Measurements from ENCODE around the gene LIN9. TPM values are rescaled to one million over a fixed set of nuclear protein-coding genes. Genes with fewer than 3 reads are reported as not detected.

The LIN9 gene
- total RNA-seq, 2 experiments from 2014 or later: 10.2 to 11.3 TPM

DNA sequence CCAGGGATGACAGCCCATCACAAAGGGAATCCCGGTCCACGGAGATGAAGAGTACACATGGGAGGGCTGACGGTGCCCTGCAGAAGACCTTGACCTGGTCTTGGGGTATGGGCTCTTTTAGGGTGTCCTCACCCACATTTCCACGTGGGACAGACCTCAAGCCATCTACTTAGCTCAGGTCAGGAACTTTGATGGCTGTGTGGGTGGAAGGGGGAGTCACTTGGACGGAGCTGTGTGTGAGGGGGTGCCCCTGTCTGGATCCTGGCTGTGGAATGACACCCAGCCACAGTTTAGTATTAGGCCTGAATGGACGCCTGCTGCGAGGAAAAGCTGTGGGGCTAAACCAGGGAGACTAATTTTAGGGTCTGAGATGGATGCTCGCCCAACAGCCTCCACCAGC, 96.4 kb downstream of the LIN9 start:
- DNase-seq (no peak), ATAC-seq (no peak)
- H3K4me1 Mint-ChIP-seq (ENCODE audit: low read depth): no peaks in the 10 kb centered on the region
- H3K36me3 Mint-ChIP-seq (ENCODE audit: low read depth): no peaks in the 10 kb centered on the region
- H3K27ac Mint-ChIP-seq: no peak overlapping the region
- ChIA-PET CTCF (interaction anchor here (1.0 kb wide), 1 partner anchor 87 kb away, joined by 4 read pairs; no protein-coding TSS in a partner anchor), POLR2A (no interaction called here)
- H3K4me3 Mint-ChIP-seq: no peak overlapping the region
- TF ChIP-seq, protein P1, sequence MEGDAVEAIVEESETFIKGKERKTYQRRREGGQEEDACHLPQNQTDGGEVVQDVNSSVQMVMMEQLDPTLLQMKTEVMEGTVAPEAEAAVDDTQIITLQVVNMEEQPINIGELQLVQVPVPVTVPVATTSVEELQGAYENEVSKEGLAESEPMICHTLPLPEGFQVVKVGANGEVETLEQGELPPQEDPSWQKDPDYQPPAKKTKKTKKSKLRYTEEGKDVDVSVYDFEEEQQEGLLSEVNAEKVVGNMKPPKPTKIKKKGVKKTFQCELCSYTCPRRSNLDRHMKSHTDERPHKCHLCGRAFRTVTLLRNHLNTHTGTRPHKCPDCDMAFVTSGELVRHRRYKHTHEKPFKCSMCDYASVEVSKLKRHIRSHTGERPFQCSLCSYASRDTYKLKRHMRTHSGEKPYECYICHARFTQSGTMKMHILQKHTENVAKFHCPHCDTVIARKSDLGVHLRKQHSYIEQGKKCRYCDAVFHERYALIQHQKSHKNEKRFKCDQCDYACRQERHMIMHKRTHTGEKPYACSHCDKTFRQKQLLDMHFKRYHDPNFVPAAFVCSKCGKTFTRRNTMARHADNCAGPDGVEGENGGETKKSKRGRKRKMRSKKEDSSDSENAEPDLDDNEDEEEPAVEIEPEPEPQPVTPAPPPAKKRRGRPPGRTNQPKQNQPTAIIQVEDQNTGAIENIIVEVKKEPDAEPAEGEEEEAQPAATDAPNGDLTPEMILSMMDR (IDR thresholded peaks at IDR 0.05): no peak
- no peaks in the 10 kb centered on the region for H3K27me3 Mint-ChIP-seq
- no peaks in the 10 kb centered on the region for H3K9me3 Mint-ChIP-seq
- intact Hi-C loops (cut with micrococcal nuclease): no loop called here

DNA sequence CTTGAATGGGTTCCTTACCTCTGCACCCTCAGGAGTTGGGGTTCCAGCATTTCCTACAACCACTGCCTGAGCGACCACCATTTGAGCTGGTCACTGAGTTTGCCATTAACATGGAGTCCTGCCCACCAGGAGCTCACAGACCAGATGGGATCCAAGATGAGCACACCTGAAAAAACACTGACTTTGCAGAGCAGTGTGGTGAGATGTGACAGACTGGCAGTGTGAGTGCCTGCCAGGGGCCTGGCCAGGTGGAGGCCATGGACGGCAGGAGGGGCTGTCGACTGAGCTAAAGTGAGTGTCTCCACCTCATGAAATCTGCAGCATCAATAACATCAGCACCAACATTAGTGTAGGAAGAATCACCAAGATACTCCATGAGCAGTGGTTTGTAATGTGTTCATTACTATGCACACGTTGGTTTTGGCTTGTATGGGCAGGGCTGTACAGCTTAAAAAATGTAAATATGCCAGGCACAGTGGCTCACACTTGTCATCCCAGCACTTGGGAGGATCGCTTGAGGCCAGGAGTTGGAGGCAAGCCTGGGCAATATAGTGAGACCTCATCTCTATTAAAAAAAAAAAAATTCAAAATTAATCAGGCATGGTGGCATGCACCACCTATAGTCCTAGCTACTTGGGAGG, 97.7 kb downstream of the LIN9 start:
- TF ChIP-seq, protein P1 (IDR thresholded peaks at IDR 0.05): no peak
- ATAC-seq (no peak), DNase-seq (no peak)
- Mint-ChIP-seq H3K27me3 (no peaks in the 10 kb centered on the region), H3K27ac (no peak overlapping the region), H3K9me3 (no peaks in the 10 kb centered on the region), H3K36me3 (ENCODE audit: low read depth) (no peaks in the 10 kb centered on the region), H3K4me1 (ENCODE audit: low read depth) (no peaks in the 10 kb centered on the region), H3K4me3 (no peak overlapping the region)
- ChIA-PET CTCF (interaction anchor here (0.9 to 1.5 kb wide), 3 partner anchors 11 to 86 kb away, joined by 4 to 11 read pairs (median 5); no protein-coding TSS in a partner anchor), POLR2A (interaction anchor here (1.0 kb wide), 1 partner anchor 98 kb away, joined by 3 read pairs; the partner anchor contains the start of gene LIN9)
- intact Hi-C loops (cut with micrococcal nuclease): no loop called here

DNA sequence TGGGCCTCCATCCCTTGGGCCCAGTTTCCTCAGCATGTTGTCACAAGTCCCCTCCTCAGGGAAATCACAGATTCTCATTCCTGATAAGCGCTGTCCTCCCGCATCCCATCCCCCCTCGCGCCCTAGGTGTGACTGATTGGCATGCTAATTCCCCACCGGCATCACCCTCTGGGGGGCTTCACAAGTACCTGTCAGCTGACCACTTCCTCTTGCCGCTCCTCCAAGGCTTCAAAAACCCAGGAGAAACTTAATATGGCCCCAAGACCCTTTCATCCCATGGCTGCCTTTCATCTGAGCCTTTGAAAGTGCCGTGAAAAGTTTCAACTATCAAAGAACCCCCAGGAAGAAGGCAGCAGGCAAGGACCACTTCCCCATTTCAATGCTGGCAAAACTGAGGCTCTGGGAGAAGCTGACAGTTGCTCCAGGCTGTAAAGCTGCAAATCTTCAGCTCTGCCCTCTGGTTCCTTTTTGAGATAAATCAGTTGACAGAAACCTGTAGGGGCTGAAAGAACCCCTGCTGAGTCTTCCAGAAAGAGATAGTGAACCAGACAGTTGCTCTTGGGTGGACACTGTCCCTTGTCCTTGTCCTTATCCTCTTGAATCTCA, 98.3 kb downstream of the LIN9 start:
- TF ChIP-seq, protein P1 (IDR thresholded peaks at IDR 0.05): no peak
- Mint-ChIP-seq H3K4me3 (no peak overlapping the region), H3K36me3 (ENCODE audit: low read depth) (no peaks in the 10 kb centered on the region), H3K27me3 (no peaks in the 10 kb centered on the region), H3K27ac (no peak overlapping the region), H3K4me1 (ENCODE audit: low read depth) (no peaks in the 10 kb centered on the region), H3K9me3 (no peaks in the 10 kb centered on the region)
- DNase-seq: no peak
- ChIA-PET CTCF (interaction anchor here (1.3 to 1.5 kb wide), 2 partner anchors 10 to 12 kb away, joined by 4 to 11 read pairs; no protein-coding TSS in a partner anchor), POLR2A (interaction anchor here (1.0 kb wide), 1 partner anchor 99 kb away, joined by 3 read pairs; the partner anchor contains the start of gene LIN9)
- ATAC-seq: no peak
- intact Hi-C loops (cut with micrococcal nuclease): no loop called here

DNA sequence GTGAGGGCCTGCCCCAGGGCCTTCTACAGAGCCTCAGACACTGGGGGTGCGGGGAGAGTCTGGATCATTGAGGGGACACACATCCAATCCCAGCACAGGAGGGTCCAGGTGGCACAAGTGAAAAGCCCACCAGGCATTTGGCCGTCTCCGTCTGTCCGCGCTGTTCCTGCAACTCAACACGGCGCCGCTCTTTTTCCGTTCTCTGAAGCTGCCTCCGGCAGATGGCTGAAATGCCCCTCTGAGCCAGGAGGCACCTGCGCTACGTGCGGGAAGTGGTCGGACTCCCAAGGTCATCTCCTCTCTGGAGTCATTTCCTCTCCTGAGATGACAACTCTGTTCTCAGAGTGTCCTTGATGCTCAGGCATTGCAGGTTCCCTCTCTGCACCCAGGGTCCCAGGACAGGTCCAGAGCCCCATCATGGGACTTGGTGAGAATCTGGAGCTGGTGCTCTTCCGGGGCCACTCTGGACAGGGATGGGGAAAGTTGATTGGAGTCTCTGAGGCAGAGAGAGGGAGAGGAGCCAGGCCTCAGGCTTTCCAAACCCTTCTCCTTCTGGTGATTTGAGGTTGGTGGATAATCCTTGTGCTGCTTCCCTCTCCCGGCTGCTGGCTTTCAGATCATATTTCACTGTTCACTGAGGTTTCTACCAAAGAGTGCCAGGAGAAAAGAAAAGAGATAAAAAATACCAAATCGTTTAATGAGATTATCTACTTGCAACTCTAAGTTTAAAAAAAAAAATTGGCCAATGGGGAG, 99.5 kb downstream of the LIN9 start:
- DNase-seq: no peak
- intact Hi-C loops (cut with micrococcal nuclease): no loop called here
- ATAC-seq: no peak
- Mint-ChIP-seq H3K9me3 (no peaks in the 10 kb centered on the region), H3K36me3 (ENCODE audit: low read depth) (no peaks in the 10 kb centered on the region), H3K4me1 (ENCODE audit: low read depth) (no peaks in the 10 kb centered on the region), H3K4me3 (no peak overlapping the region), H3K27ac (no peak overlapping the region), H3K27me3 (no peaks in the 10 kb centered on the region)
- TF ChIP-seq, protein P1 (IDR thresholded peaks at IDR 0.05): no peak
- POLR2A ChIA-PET: interaction anchor here (0.6 kb wide), 1 partner anchor 25 kb away, joined by 3 read pairs; no protein-coding TSS in a partner anchor
- CTCF ChIA-PET: interaction anchor here (1.0 kb wide), 1 partner anchor 84 kb away, joined by 3 read pairs; no protein-coding TSS in a partner anchor

Data from activated CD8-positive, alpha-beta T cell treated with anti-CD3 and anti-CD28 coated beads for 36 hours (primary cell).